ENCODE data around the gene UFM1.
A peak's percentile ranks its signal among the peaks of the same experiment; 100 is the strongest.
"Not testable (repeated sequence)": the region's sequence is repeated elsewhere in the genome, so short reads cannot be mapped to it uniquely, and the experiment has no call there.

UFM1 gene

GRCh38 chr13:38348861-38349389 is 726 bp upstream of the UFM1 start:
- Mint-ChIP-seq H3K27me3 (no peaks in the 10 kb centered on the region), H3K4me3 (peak overlapping the region; percentile 95), H3K36me3 (peaks cover 25% of the 10 kb centered on the region), H3K27ac (peak overlapping the region; percentile 97), H3K4me1 (peaks cover 36% of the 10 kb centered on the region), H3K9me3 (no peaks in the 10 kb centered on the region)
- no peak for DNase-seq
- CTCF ChIA-PET, result no interaction called here

- CTCF ChIA-PET, result interaction anchor here (0.7 kb wide), 1 partner anchor 9 kb away, joined by 3 read pairs; no protein-coding TSS in a partner anchor
- H3K4me1 Mint-ChIP-seq, result peaks cover 36% of the 10 kb centered on the region
- no peaks in the 10 kb centered on the region for H3K27me3 Mint-ChIP-seq
- no peaks in the 10 kb centered on the region for H3K9me3 Mint-ChIP-seq
- H3K27ac Mint-ChIP-seq, result peak overlapping the region; percentile 97
- H3K4me3 Mint-ChIP-seq, result peak overlapping the region; percentile 95
- peak; percentile 71 for DNase-seq
- peaks cover 26% of the 10 kb centered on the region for H3K36me3 Mint-ChIP-seq
Observed at GRCh38 chr13:38350114-38350617, 515 bp downstream of the UFM1 start.

DNA sequence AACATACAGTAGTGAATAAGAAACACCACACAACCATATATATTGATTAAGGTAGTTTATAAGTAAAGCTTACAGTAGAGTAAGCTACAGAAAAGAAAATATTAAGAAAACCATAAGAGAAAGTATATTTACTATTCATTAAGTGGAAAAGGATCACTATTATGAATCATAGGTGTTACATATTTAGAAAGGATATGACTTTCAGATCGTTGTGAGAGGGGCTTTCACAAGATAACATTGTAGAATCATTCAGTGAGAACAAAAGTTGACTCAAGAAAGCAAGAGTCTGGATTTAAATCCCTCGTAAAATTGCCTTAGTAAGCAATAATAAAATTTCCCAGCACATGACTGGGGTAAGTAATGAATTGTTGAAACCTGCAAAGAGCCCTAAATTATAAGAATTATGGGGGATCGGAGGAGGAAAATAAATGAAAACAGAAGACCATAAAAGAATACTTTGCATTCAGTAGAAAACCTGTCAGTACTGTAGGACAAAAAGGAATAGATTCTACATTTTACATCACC is 6.0 kb downstream of the UFM1 start:
- Mint-ChIP-seq H3K27me3 (no peaks in the 10 kb centered on the region), H3K4me1 (peaks cover 22% of the 10 kb centered on the region), H3K36me3 (peaks cover 35% of the 10 kb centered on the region), H3K4me3 (no peak overlapping the region), H3K9me3 (no peaks in the 10 kb centered on the region), H3K27ac (no peak overlapping the region)
- CTCF ChIA-PET, result no interaction called here
- no peak for DNase-seq

GRCh38 chr13:38358684-38359083 is 9.0 kb downstream of the UFM1 start:
- no peaks in the 10 kb centered on the region for H3K4me1 Mint-ChIP-seq
- no peak overlapping the region for H3K27ac Mint-ChIP-seq
- no peaks in the 10 kb centered on the region for H3K9me3 Mint-ChIP-seq
- no peaks in the 10 kb centered on the region for H3K27me3 Mint-ChIP-seq
- H3K36me3 Mint-ChIP-seq, result peaks cover 30% of the 10 kb centered on the region
- DNase-seq, result no peak
- CTCF ChIA-PET, result no interaction called here
- no peak overlapping the region for H3K4me3 Mint-ChIP-seq

- Mint-ChIP-seq H3K36me3 (peaks cover 22% of the 10 kb centered on the region), H3K4me1 (no peaks in the 10 kb centered on the region), H3K27me3 (no peaks in the 10 kb centered on the region), H3K27ac (no peak overlapping the region), H3K9me3 (no peaks in the 10 kb centered on the region), H3K4me3 (no peak overlapping the region)
- CTCF ChIA-PET, result no interaction called here
- no peak for DNase-seq
Observed at GRCh38 chr13:38361542-38362262, 12.1 kb downstream of the UFM1 start.

GRCh38 chr13:38363219-38363618 is 13.6 kb downstream of the UFM1 start:
- Mint-ChIP-seq H3K36me3 (peaks cover 22% of the 10 kb centered on the region), H3K4me3 (no peak overlapping the region), H3K27me3 (no peaks in the 10 kb centered on the region), H3K27ac (no peak overlapping the region), H3K9me3 (no peaks in the 10 kb centered on the region), H3K4me1 (no peaks in the 10 kb centered on the region)
- CTCF ChIA-PET, result no interaction called here
- no peak for DNase-seq

GRCh38 chr13:38363746-38364145 is 14.1 kb downstream of the UFM1 start:
- peaks cover 18% of the 10 kb centered on the region for H3K36me3 Mint-ChIP-seq
- H3K27ac Mint-ChIP-seq, H3K4me3 Mint-ChIP-seq, H3K4me1 Mint-ChIP-seq, H3K27me3 Mint-ChIP-seq, H3K9me3 Mint-ChIP-seq, CTCF ChIA-PET, DNase-seq: not testable (repeated sequence)

GRCh38 chr13:38365661-38366060 is 16.0 kb downstream of the UFM1 start:
- CTCF ChIA-PET, result no interaction called here
- Mint-ChIP-seq H3K27me3 (no peaks in the 10 kb centered on the region), H3K4me1 (no peaks in the 10 kb centered on the region), H3K36me3 (peaks cover 14% of the 10 kb centered on the region), H3K9me3 (no peaks in the 10 kb centered on the region), H3K4me3 (no peak overlapping the region), H3K27ac (no peak overlapping the region)
- DNase-seq, result no peak

DNA sequence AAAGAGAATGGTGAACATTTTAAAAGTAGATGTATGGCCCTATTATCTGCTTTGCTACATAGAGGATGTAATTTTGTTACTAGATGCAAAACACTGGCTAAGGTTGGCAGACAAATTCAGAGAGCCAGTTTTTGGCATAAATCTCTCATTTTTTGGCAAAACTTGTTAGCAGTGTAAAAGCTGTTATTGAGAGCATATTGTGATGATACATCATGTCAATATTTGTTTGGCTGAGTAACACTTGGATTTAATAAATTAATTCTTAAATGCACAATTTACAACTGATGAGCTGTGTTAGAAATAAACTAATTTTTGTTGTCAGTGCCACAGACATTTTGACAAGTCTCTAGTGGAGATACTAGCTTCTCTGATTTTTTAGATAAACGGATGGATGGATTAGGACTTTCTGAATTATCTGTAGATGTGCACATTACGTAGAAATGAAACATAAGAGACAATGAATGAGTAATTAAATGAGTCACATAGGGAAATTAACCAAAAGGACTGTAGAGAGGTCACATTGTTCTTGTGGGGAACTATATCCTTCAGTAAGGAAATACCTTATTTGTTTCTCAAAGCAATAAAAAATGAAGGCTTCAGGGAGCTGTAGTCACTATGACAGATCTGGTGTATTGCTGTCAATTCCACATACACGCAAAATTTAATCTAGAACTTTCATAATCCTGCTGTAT is 17.4 kb downstream of the UFM1 start:
- Mint-ChIP-seq H3K27me3 (no peaks in the 10 kb centered on the region), H3K9me3 (no peaks in the 10 kb centered on the region), H3K27ac (no peak overlapping the region), H3K4me3 (no peak overlapping the region), H3K4me1 (no peaks in the 10 kb centered on the region), H3K36me3 (peaks cover 5% of the 10 kb centered on the region)
- CTCF ChIA-PET, result no interaction called here
- DNase-seq, result no peak

- H3K4me3 Mint-ChIP-seq, result no peak overlapping the region
- H3K9me3 Mint-ChIP-seq, result no peaks in the 10 kb centered on the region
- H3K36me3 Mint-ChIP-seq, result no peaks in the 10 kb centered on the region
- H3K27me3 Mint-ChIP-seq, result no peaks in the 10 kb centered on the region
- CTCF ChIA-PET, result no interaction called here
- H3K27ac Mint-ChIP-seq, result no peak overlapping the region
- DNase-seq, result no peak
- H3K4me1 Mint-ChIP-seq, result no peaks in the 10 kb centered on the region
Observed at GRCh38 chr13:38369058-38369457, 19.4 kb downstream of the UFM1 start.

DNA sequence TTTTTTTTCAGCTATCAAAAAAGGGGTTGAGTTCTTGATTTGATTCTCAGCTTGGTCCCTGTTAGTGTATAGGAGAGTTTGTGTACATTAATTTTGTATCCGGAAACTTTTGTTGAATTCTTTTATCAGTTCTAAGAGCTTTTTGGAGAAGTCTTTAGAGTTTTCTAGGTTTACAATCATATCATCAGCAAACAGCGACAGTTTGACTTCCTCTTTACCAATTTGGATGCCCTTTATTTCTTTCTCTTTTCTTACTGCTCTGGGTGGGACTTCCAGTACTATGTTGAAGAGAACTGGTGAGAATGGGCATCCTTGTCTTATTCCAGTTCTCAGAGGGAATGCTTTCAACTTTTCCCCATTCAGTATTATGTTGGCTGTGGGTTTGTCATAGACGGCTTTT is 20.4 kb downstream of the UFM1 start:
- H3K4me1 Mint-ChIP-seq, H3K9me3 Mint-ChIP-seq, DNase-seq, CTCF ChIA-PET, H3K27ac Mint-ChIP-seq, H3K36me3 Mint-ChIP-seq, H3K4me3 Mint-ChIP-seq, H3K27me3 Mint-ChIP-seq: not testable (repeated sequence)

DNA sequence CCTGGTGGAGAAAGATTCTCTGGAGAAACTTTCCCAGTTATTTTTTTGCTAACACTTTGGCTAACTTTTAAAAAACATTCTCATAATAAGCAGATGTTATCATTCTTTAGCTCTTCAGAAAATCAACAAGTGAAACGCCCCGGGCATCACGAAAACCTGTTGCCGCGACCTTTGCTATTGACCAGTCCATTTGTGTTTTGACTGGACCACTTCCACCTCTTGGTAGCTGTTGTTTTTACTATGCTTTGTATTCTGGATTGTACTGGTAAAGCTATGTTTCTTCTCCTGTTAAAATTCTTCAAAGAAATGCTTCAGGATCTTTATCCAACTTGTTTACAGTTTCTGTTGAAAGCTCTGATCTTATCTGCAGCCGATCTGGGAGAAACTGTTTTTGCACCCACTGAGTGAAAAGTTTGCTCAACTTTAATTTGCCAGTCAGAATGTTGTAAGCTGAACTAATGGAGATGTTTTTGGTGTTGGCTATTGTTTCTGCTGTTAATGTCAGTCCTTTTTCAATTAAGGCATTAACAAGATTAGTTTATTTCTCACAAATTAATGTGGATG is 23.3 kb downstream of the UFM1 start:
- Mint-ChIP-seq H3K36me3 (no peaks in the 10 kb centered on the region), H3K27ac (no peak overlapping the region), H3K27me3 (no peaks in the 10 kb centered on the region), H3K4me1 (no peaks in the 10 kb centered on the region), H3K9me3 (no peaks in the 10 kb centered on the region), H3K4me3 (no peak overlapping the region)
- CTCF ChIA-PET, result no interaction called here
- no peak for DNase-seq

- CTCF ChIA-PET, result no interaction called here
- Mint-ChIP-seq H3K4me3 (no peak overlapping the region), H3K36me3 (no peaks in the 10 kb centered on the region), H3K9me3 (no peaks in the 10 kb centered on the region), H3K4me1 (no peaks in the 10 kb centered on the region), H3K27ac (no peak overlapping the region), H3K27me3 (no peaks in the 10 kb centered on the region)
- DNase-seq, result no peak
Observed at GRCh38 chr13:38376546-38376945, 26.9 kb downstream of the UFM1 start.

GRCh38 chr13:38381890-38382289 is 32.2 kb downstream of the UFM1 start:
- Mint-ChIP-seq H3K36me3 (no peaks in the 10 kb centered on the region), H3K4me3 (no peak overlapping the region), H3K27me3 (no peaks in the 10 kb centered on the region), H3K27ac (no peak overlapping the region), H3K4me1 (no peaks in the 10 kb centered on the region), H3K9me3 (no peaks in the 10 kb centered on the region)
- DNase-seq, result no peak
- CTCF ChIA-PET, result no interaction called here
